K562 (cell line): ENCODE results near the gene DHX57.

Experiments
- E2F1 ChIP-seq: sonication (generic); formaldehyde crosslinking; IDR thresholded peaks from 2 replicates; pipeline ENCODE4 v1.8.1; 2023; ENCODE audit warnings: mild to moderate bottlenecking, missing genetic modification reagents, moderate library complexity
- POLR2A ChIP-seq: fragments of 450-650 bp; conservative IDR thresholded peaks from 2 replicates; pipeline ENCODE4 v1.6.1; 2016
- SMARCB1 ChIP-seq: IDR thresholded peaks from 2 replicates; pipeline ENCODE4 v1.6.1; 2011; ENCODE audit warnings: improper control_type of control experiment, low read depth; ENCODE audit not compliant: insufficient read length
- SMC3 ChIP-seq: conservative IDR thresholded peaks from 2 replicates; pipeline ENCODE4 v1.6.1; 2011; ENCODE audit warnings: low read depth, low read length, improper control_type of control experiment; ENCODE audit not compliant: insufficient read depth
- SUPT5H ChIP-seq: fragments of 450-650 bp; IDR thresholded peaks from 2 replicates; pipeline ENCODE4 v1.6.1; 2016
- TCF7L2 ChIP-seq: fragments of 150-350 bp; IDR thresholded peaks from 2 replicates; pipeline ENCODE4 v1.6.1; 2016; ENCODE audit warnings: low read depth, mild to moderate bottlenecking, low read length, moderate library complexity
- WHSC1 ChIP-seq: IDR thresholded peaks from one replicate; pipeline ENCODE4 v1.6.1; 2012; ENCODE audit warnings: low read length, control low read depth, inconsistent platforms
- YY1 ChIP-seq, 3 experiments: IDR thresholded peaks; 2 replicates each; pipeline ENCODE4 v1.6.1; 2011; ENCODE audit warnings: low read length in 2 of 3, mild to moderate bottlenecking in 2 of 3, moderate library complexity in 2 of 3, borderline replicate concordance in 1 of 3, control low read depth in 1 of 3, low read depth in 1 of 3; ENCODE audit not compliant: insufficient read depth in 3 of 3, insufficient replicate concordance in 2 of 3, control insufficient read depth in 1 of 3, insufficient read length in 1 of 3; ENCODE audit errors: extremely low read depth in 1 of 3
- ZNF253 ChIP-seq: fragments of 250-450 bp; sonication (Bioruptor Pico); conservative IDR thresholded peaks from 2 replicates; pipeline ENCODE4 v1.6.1; 2021; ENCODE audit warnings: mild to moderate bottlenecking

GRCh38 chr2:38748943-38749804 lies 126.6 kb downstream of the DHX57 start:
- TF ChIP-seq POLR2A, result no peak
- TF ChIP-seq SMC3, result no peak
- no peak for TF ChIP-seq YY1 (IDR thresholded peaks at IDR 0.05; ENCODE audit: borderline replicate concordance in 1 of 3, control insufficient read depth in 1 of 3, extremely low read depth in 1 of 3, insufficient read depth in 3 of 3, insufficient read length in 1 of 3, insufficient replicate concordance in 2 of 3, low read depth in 1 of 3, low read length in 2 of 3)
- TF ChIP-seq ZNF253, result no peak
- TF ChIP-seq SUPT5H, result no peak
- no peak for TF ChIP-seq E2F1 (CRISPR knock-in tag)
- TF ChIP-seq SMARCB1, result no peak
- no peak for TF ChIP-seq WHSC1
- TF ChIP-seq TCF7L2, result no peak
